HCT116 (cell line): ENCODE data around the gene TMEM169. TPM values are rescaled to one million over a fixed set of nuclear protein-coding genes. Genes with fewer than 3 reads are reported as not detected.

Experiments
- ATAC-seq: fragments of 200-7000 bp; cut with Tn5 transposase; 2 replicates; pipeline ENCODE4 v1.9.1; 2020; ENCODE audit warnings: mild to moderate bottlenecking, moderate library complexity
- BruUV-seq: library from RNA; stranded (reverse); fragments of 400-500 nt; replicated peaks from 2 replicates; lab custom pipeline; 2021; lab: Mats Ljungman, UMichigan
- CTCF ChIA-PET: fragments of 300-600 bp; sonication (Branson Sonifier 250); formaldehyde crosslinking; loops from one replicate; lab custom pipeline; 2021; ENCODE audit warnings: antibody characterized with exemption; lab: Charles Lee
- POLR2A ChIA-PET: fragments of 300-600, 350-600 bp; sonication (Branson Sonifier 250); formaldehyde crosslinking; loops from one replicate; lab custom pipeline; 2021; ENCODE audit warnings: antibody characterized with exemption; lab: Charles Lee
- RAD21 ChIA-PET, 2 experiments: fragments of 300-600 bp; sonication (Branson Sonifier 250); formaldehyde crosslinking; loops; one replicate each; lab custom pipeline; 2023; ENCODE audit warnings: low total read pairs in 2 of 2; ENCODE audit not compliant: uncharacterized antibody in 2 of 2, unreplicated experiment in 2 of 2, low non-redundant PET in 1 of 2; lab: Charles Lee
- DNase-seq: peaks from one replicate; pipeline ENCODE4 v3.0.0-alpha.2; 2010; ENCODE audit warnings: low read depth, low spot score
- H2AFZ ChIP-seq: fragments of 200-600 bp; shearing (Covaris generic), sonication (generic); 2 replicates; pipeline ENCODE4 v1.6.1; 2017; ENCODE audit warnings: low read depth, mixed run types, mixed read lengths, antibody characterized with exemption, low read length; ENCODE audit not compliant: poor library complexity, severe bottlenecking
- H3K27ac ChIP-seq: 2 replicates; pipeline ENCODE4 v1.5.1; 2012; ENCODE audit warnings: low read depth, low read length
- H3K27me3 ChIP-seq: fragments of 200-600 bp; sonication (generic); 2 replicates; pipeline ENCODE4 v1.6.1; 2016; ENCODE audit warnings: mixed run types, low read length, mixed read lengths; ENCODE audit not compliant: insufficient read depth
- H3K36me3 ChIP-seq, 2 experiments: fragments of 200-500 bp in 1 of 2; fragments of 200-600 bp in 1 of 2; sonication (Bioruptor generic) in 1 of 2; sonication (generic) in 1 of 2; 2 replicates each; pipeline versions ENCODE4 v1.5.1 to v1.6.1; 2014 to 2016; ENCODE audit warnings: low read length in 2 of 2, inconsistent platforms in 1 of 2, mixed read lengths in 1 of 2, mixed run types in 1 of 2; ENCODE audit not compliant: insufficient read depth in 2 of 2, control insufficient read depth in 1 of 2
- H3K4me1 ChIP-seq, 2 experiments: fragments of 200-600 bp in 1 of 2; sonication (generic) in 1 of 2; 2 replicates each; pipeline versions ENCODE4 v1.5.1 to v1.6.1; 2012 to 2017; ENCODE audit warnings: low read length in 2 of 2, inconsistent platforms in 1 of 2, mild to moderate bottlenecking in 1 of 2, mixed read lengths in 1 of 2, mixed run types in 1 of 2, moderate library complexity in 1 of 2; ENCODE audit not compliant: insufficient read depth in 2 of 2, control insufficient read depth in 1 of 2
- H3K4me2 ChIP-seq: fragments of 200-600 bp; sonication (generic); 2 replicates; pipeline ENCODE4 v1.6.1; 2017; ENCODE audit warnings: mixed run types, low read length, mixed read lengths
- H3K4me3 ChIP-seq, 2 experiments: fragments of 200-600 bp in 1 of 2; sonication (generic) in 1 of 2; replicated peaks in 1 of 2; 2 replicates each; pipeline ENCODE4 v1.5.1; 2011 to 2016; ENCODE audit warnings: low read length in 2 of 2, control low read depth in 1 of 2, low read depth in 1 of 2, mild to moderate bottlenecking in 1 of 2, mixed read lengths in 1 of 2, mixed run types in 1 of 2
- H3K79me2 ChIP-seq: fragments of 200-600 bp; sonication (generic); 2 replicates; pipeline ENCODE4 v1.6.1; 2017; ENCODE audit warnings: mild to moderate bottlenecking, mixed run types, low read length, moderate library complexity, mixed read lengths; ENCODE audit not compliant: insufficient read depth
- H3K9ac ChIP-seq: fragments of 200-600 bp; sonication (generic); 2 replicates; pipeline ENCODE4 v1.6.1; 2016; ENCODE audit warnings: low read length, mixed read lengths
- H3K9me2 ChIP-seq: fragments of 200-600 bp; sonication (generic), shearing (Covaris generic); 2 replicates; pipeline ENCODE4 v1.6.1; 2017; ENCODE audit warnings: mixed run types, mild to moderate bottlenecking, moderate library complexity; ENCODE audit not compliant: insufficient read depth
- H3K9me3 ChIP-seq, 2 experiments: fragments of 200-500 bp in 1 of 2; fragments of 200-600 bp in 1 of 2; sonication (Bioruptor generic) in 1 of 2; sonication (generic) in 1 of 2; 2 replicates each; pipeline ENCODE4 v1.6.1; 2014 to 2017; ENCODE audit warnings: low read length in 2 of 2, mixed read lengths in 2 of 2, inconsistent platforms in 1 of 2, low read depth in 1 of 2, mild to moderate bottlenecking in 1 of 2, mixed run types in 1 of 2, moderate library complexity in 1 of 2; ENCODE audit not compliant: control insufficient read depth in 1 of 2, insufficient read depth in 1 of 2
- H4K20me1 ChIP-seq: fragments of 200-600 bp; sonication (generic), shearing (Covaris generic); 2 replicates; pipeline ENCODE4 v1.6.1; 2017; ENCODE audit warnings: mixed run types, mild to moderate bottlenecking, moderate library complexity; ENCODE audit not compliant: insufficient read depth
- ATF3 ChIP-seq: IDR thresholded peaks from 2 replicates; pipeline ENCODE4 v1.6.1; 2012
- CBX3 ChIP-seq: IDR thresholded peaks from 2 replicates; pipeline ENCODE4 v1.6.1; 2012; ENCODE audit warnings: low read depth
- CEBPB ChIP-seq: IDR thresholded peaks from 2 replicates; pipeline ENCODE4 v1.6.1; 2012; ENCODE audit warnings: low read depth
- EGR1 ChIP-seq: IDR thresholded peaks from 2 replicates; pipeline ENCODE4 v1.6.1; 2012; ENCODE audit warnings: low read depth
- ELF1 ChIP-seq: IDR thresholded peaks from 2 replicates; pipeline ENCODE4 v1.6.1; 2012; ENCODE audit warnings: low read depth, borderline replicate concordance
- FOSL1 ChIP-seq: IDR thresholded peaks from 2 replicates; pipeline ENCODE4 v1.6.1; 2012; ENCODE audit warnings: low read depth
- JUND ChIP-seq: IDR thresholded peaks from 2 replicates; pipeline ENCODE4 v1.6.1; 2012
- POLR2A ChIP-seq: IDR thresholded peaks from 2 replicates; pipeline ENCODE4 v1.7.0; 2011; ENCODE audit warnings: borderline replicate concordance; ENCODE audit not compliant: insufficient read depth, insufficient read length; ENCODE audit errors: extremely low read depth
- POLR2AphosphoS5 ChIP-seq: IDR thresholded peaks from 2 replicates; pipeline ENCODE4 v1.6.1; 2011; ENCODE audit warnings: mild to moderate bottlenecking, low read depth, low read length, moderate library complexity
- RAD21 ChIP-seq: IDR thresholded peaks from 2 replicates; pipeline ENCODE4 v1.6.1; 2012; ENCODE audit warnings: low read depth, mild to moderate bottlenecking
- REST ChIP-seq: IDR thresholded peaks from 2 replicates; pipeline ENCODE4 v1.6.1; 2012; ENCODE audit warnings: low read depth
- SIN3A ChIP-seq: IDR thresholded peaks from 2 replicates; pipeline ENCODE4 v1.6.1; 2012; ENCODE audit warnings: low read depth
- SP1 ChIP-seq: IDR thresholded peaks from 2 replicates; pipeline ENCODE4 v1.6.1; 2012; ENCODE audit warnings: low read depth
- YY1 ChIP-seq: IDR thresholded peaks from 2 replicates; pipeline ENCODE4 v1.6.1; 2011; ENCODE audit warnings: low read length, low read depth, moderate library complexity, mild to moderate bottlenecking; ENCODE audit not compliant: insufficient replicate concordance; ENCODE audit errors: extremely low read depth
- ZFX ChIP-seq: fragments of 450-650 bp; IDR thresholded peaks from 2 replicates; pipeline ENCODE4 v1.6.1; 2017
- ZNF274 ChIP-seq: fragments of 200-500 bp; sonication (Bioruptor generic); IDR thresholded peaks from 2 replicates; pipeline ENCODE4 v1.6.1; 2014; ENCODE audit warnings: mild to moderate bottlenecking, low read depth, low read length, inconsistent platforms
- intact Hi-C: fragments of 100-400 bp; cut with micrococcal nuclease; formaldehyde crosslinking; loops from 2 replicates; pipeline ENCODE4 v1.10.0; 2022
- total RNA-seq: library from RNA; stranded (reverse); gene quantifications from one replicate; pipeline ENCODE4 v1.2.1, GENCODE V29; 2021; ENCODE audit not compliant: unreplicated experiment
- TF ChIP-seq, protein P1 (sequence below), 3 experiments: fragments of 200-600 bp in 1 of 3; sonication (generic) in 1 of 3; IDR thresholded peaks in 2 of 3; conservative IDR thresholded peaks in 1 of 3; 2 replicates each; pipeline ENCODE4 v1.5.1; 2012 to 2017; ENCODE audit warnings: low read depth in 2 of 3, low read length in 2 of 3, antibody characterized with exemption in 1 of 3, borderline replicate concordance in 1 of 3, control low read depth in 1 of 3, mild to moderate bottlenecking in 1 of 3, mixed read lengths in 1 of 3, mixed run types in 1 of 3, moderate library complexity in 1 of 3; ENCODE audit not compliant: insufficient read depth in 1 of 3

Gene TMEM169
- total RNA-seq, 1 experiment from 2014 or later: 0.42 TPM

DNA sequence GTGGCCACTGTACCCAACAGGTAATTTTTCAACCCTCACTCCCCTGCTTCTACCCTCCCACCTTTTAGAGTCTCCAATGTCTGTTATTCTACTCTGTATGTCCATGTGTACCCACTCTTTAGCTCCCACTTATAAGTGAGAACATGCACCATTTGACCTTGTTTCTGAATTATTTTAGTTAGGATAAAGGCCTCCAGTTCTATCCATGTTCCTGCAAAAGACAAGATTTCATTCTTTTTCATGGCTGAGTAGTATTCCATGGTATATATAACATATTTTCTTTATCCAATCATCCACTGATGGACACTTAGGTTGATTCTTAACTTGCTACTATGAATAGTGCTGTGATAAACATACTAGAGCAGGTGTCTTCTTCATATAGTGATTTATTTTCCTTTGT is 9.2 kb upstream of the TMEM169 start:
- no peaks in the 10 kb centered on the region for H3K27me3 ChIP-seq
- DNase-seq (no peak), ATAC-seq (no peak)
- no peak for TF ChIP-seq EGR1
- TF ChIP-seq ATF3: no peak
- no peak for TF ChIP-seq SP1
- TF ChIP-seq CBX3: no peak
- no peak for TF ChIP-seq SIN3A
- TF ChIP-seq ZNF274: no peak
- no peak for TF ChIP-seq FOSL1
- no peak for TF ChIP-seq YY1
- TF ChIP-seq POLR2AphosphoS5: no peak
- TF ChIP-seq, protein P1, sequence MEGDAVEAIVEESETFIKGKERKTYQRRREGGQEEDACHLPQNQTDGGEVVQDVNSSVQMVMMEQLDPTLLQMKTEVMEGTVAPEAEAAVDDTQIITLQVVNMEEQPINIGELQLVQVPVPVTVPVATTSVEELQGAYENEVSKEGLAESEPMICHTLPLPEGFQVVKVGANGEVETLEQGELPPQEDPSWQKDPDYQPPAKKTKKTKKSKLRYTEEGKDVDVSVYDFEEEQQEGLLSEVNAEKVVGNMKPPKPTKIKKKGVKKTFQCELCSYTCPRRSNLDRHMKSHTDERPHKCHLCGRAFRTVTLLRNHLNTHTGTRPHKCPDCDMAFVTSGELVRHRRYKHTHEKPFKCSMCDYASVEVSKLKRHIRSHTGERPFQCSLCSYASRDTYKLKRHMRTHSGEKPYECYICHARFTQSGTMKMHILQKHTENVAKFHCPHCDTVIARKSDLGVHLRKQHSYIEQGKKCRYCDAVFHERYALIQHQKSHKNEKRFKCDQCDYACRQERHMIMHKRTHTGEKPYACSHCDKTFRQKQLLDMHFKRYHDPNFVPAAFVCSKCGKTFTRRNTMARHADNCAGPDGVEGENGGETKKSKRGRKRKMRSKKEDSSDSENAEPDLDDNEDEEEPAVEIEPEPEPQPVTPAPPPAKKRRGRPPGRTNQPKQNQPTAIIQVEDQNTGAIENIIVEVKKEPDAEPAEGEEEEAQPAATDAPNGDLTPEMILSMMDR (IDR thresholded peaks at IDR 0.05 in 2 of 3, conservative IDR thresholded peaks at IDR 0.05 in 1 of 3; ENCODE audit: borderline replicate concordance in 1 of 3, insufficient read depth in 1 of 3, low read depth in 2 of 3, low read length in 2 of 3): no peak
- TF ChIP-seq ELF1: no peak
- TF ChIP-seq RAD21: no peak
- TF ChIP-seq CEBPB: no peak
- no peak for TF ChIP-seq JUND
- no peak for TF ChIP-seq ZFX
- TF ChIP-seq REST: no peak
- TF ChIP-seq POLR2A: no peak
- no peaks in the 10 kb centered on the region for H3K36me3 ChIP-seq
- H3K9me3 ChIP-seq: no peaks in the 10 kb centered on the region
- intact Hi-C loops: no loop called here
- BruUV-seq: no TSS peak
- H2AFZ ChIP-seq: no peak overlapping the region
- no peaks in the 10 kb centered on the region for H3K9me2 ChIP-seq
- no peak overlapping the region for H3K27ac ChIP-seq
- no peak overlapping the region for H3K4me2 ChIP-seq
- no peaks in the 10 kb centered on the region for H4K20me1 ChIP-seq
- CTCF ChIA-PET: no interaction called here
- H3K79me2 ChIP-seq: no peaks in the 10 kb centered on the region
- RAD21 ChIA-PET: no interaction called here
- H3K4me1 ChIP-seq: peaks cover 0 to 5% of the 10 kb centered on the region in 2 experiments; a peak in 2 of 4 replicates
- no peak overlapping the region for H3K9ac ChIP-seq
- no peak overlapping the region for H3K4me3 ChIP-seq
- POLR2A ChIA-PET: no interaction called here
